Measurements from ENCODE around the gene HSPA5. TPM values are rescaled to one million over a fixed set of nuclear protein-coding genes. Genes with fewer than 3 reads are reported as not detected.
"Not testable (repeated sequence)": the region's sequence is repeated elsewhere in the genome, so short reads cannot be mapped to it uniquely, and the experiment has no call there.

Gene HSPA5
- total and polyA plus RNA-seq, 7 donors = 53.2 to 179 (median 89.7) TPM

DNA sequence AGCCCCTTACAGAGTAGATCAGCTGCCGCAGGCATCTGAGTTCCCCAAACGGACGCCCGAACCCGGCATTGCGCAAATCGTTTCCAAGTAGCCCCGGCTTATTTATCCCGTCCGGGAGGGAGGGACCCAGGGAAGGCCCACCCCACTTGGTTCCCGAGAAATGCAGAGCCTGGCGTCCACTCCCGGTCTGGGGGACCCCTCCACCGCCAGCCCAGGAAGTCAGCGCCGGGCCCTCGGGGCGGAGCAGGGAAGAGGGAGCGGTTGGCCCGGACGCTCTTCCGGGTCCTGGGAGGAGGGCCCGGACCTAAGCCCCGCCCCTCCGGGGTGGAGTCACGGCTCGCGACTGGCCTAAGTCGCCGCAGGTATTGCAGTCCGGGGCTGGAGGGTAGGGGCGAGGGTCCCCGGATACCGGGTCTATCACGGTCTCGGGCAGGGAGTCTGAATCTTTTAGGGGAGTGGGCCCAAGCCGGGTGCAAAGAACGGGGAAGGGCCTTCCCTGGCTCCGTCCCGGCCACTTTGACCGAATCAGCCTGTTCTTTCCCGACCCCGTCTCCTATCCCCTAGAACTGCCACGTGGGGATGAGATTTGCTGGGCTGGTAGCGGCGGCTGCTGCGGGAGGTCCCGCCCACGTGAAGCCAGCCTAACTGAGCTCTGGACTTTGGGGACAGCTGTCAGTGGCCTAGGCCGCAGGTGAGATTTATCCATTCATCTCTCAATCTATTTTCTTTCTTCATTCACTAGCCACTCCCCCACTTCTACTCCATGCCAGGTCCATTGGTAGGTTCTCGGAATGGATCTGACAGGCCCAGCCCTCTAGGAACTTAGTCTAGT lies 40.7 kb downstream of the HSPA5 start, which contains the start of gene RABEPK:
RABEPK (plus strand) TSS at position 327 of the 832 bp plus-strand sequence. CDS start 2,472 bp downstream, outside the sequence.
- Histone ChIP-seq H3K27ac (peak within 1 kb of the TSS; percentile 88), H3K4me3 (peak within 1 kb of the TSS; percentile 79), H3K9me3 (no peaks in the 10 kb centered on the region), H3K4me1 (peaks cover 7% of the 10 kb centered on the region), H3K27me3 (ENCODE audit: insufficient read depth in 3 of 3, low read length in 2 of 3) (no peaks in the 10 kb centered on the region), H3K36me3 (ENCODE audit: insufficient read depth in 1 of 2, low read depth in 1 of 2) (peaks cover 0 to 26% of the 10 kb centered on the region in 2 donors)
- WGBS, 3 donors = 0 to 1% (median 1%) methylated on average over 42 to 51 of the region's 51 CpGs
- intact Hi-C loops (cut with DNase I) = loop anchor here in 1 of 2 donors (5.0 kb wide), 1 partner anchor 42 kb away; the partner anchor contains the start of gene HSPA5
- peak; percentile 94 to 96 for DNase-seq
- peak; percentile 98 to 100 (median 99) for ATAC-seq
- TF ChIP-seq, protein P1, sequence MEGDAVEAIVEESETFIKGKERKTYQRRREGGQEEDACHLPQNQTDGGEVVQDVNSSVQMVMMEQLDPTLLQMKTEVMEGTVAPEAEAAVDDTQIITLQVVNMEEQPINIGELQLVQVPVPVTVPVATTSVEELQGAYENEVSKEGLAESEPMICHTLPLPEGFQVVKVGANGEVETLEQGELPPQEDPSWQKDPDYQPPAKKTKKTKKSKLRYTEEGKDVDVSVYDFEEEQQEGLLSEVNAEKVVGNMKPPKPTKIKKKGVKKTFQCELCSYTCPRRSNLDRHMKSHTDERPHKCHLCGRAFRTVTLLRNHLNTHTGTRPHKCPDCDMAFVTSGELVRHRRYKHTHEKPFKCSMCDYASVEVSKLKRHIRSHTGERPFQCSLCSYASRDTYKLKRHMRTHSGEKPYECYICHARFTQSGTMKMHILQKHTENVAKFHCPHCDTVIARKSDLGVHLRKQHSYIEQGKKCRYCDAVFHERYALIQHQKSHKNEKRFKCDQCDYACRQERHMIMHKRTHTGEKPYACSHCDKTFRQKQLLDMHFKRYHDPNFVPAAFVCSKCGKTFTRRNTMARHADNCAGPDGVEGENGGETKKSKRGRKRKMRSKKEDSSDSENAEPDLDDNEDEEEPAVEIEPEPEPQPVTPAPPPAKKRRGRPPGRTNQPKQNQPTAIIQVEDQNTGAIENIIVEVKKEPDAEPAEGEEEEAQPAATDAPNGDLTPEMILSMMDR (IDR thresholded peaks at IDR 0.05) = no peak

DNA sequence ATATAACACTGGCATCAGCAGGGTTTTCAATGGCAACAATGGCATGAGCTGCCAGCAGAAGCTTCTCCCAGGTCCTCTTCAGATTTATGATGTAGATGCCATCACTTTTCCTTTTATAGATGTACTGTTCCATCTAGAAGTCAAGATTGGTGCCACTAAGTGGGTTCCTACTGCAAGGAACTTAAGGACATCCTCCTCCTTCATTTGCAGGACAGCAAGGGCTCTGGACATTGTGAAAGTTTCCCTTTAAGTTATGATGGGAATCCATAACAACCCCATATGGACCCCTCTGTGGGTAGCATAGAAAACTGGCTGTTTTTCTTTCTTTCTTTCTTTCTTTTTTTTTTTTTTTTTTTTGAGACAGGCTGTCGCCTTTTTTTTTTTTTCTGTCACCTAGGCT lies 45.6 kb downstream of the HSPA5 start:
- 100% methylated on average over 1 of the region's 1 CpG; no CpG with 5 or more reads in 2 of the 3 donors for WGBS, 3 donors
- H3K27ac ChIP-seq; DNase-seq; intact Hi-C loops (cut with DNase I); ATAC-seq; H3K27me3 ChIP-seq (ENCODE audit: insufficient read depth in 3 of 3, low read length in 2 of 3); H3K4me3 ChIP-seq; H3K9me3 ChIP-seq; H3K36me3 ChIP-seq (ENCODE audit: insufficient read depth in 1 of 2, low read depth in 1 of 2): not testable (repeated sequence)
- H3K4me1 ChIP-seq = peaks cover 13% of the 10 kb centered on the region

DNA sequence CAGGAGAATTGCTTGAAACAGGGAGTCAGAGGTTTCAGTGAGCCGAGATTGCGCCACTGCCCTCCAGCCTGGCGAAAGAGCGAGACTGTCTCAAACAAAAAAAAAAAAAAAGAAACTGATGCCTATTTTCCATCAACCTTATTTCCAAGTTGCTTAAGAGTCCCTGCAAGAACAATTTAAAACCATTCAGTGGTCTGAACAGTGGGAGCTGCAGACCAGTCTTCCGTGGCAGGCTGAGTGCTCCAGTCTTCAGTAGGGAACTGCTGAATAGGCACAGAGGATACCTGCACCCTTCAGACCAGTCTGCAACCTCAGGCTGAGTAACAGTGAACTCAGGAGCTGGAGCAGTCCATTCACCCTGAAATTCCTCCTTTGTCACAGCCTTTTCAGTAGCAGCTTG lies 46.7 kb downstream of the HSPA5 start:
- ATAC-seq; H3K36me3 ChIP-seq (ENCODE audit: insufficient read depth in 1 of 2, low read depth in 1 of 2); DNase-seq; H3K27ac ChIP-seq; intact Hi-C loops (cut with DNase I); H3K4me3 ChIP-seq; H3K27me3 ChIP-seq (ENCODE audit: insufficient read depth in 3 of 3, low read length in 2 of 3); H3K9me3 ChIP-seq: not testable (repeated sequence)
- H3K4me1 ChIP-seq = peaks cover 18% of the 10 kb centered on the region
- 93 to 95% (median 93%) methylated on average over 5 of the region's 5 CpGs for WGBS, 3 donors

DNA sequence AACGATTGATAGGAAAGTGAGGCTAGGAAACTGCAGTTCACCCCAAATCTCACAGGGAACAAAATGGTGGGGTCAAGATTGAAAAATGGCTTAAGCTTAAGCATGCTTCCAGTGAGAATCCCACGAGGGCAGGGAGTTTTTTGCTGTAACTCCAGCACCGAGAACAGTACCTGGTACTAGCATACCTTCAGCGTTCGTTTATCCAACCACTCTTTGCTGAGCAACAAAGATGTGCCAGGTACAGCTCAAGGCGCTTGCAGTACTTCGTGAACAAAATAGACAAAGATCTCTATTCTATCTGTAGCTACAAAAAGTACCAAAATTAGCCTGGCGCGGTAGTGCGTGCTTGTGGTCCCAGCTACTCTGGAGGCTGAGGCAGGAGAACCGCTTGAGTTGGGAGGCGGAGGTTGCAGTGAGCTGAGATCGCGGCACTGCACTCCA lies 50.8 kb downstream of the HSPA5 start:
- no peaks in the 10 kb centered on the region for H3K27me3 ChIP-seq (ENCODE audit: insufficient read depth in 3 of 3, low read length in 2 of 3)
- ATAC-seq (peak in 1 of 4 donors; percentile 4), DNase-seq (no peak)
- H3K4me3 ChIP-seq = peak overlapping the region; percentile 92
- H3K27ac ChIP-seq = peak overlapping the region; percentile 99
- WGBS, 3 donors = 52 to 56% (median 52%) methylated on average over 14 of the region's 14 CpGs
- H3K36me3 ChIP-seq (ENCODE audit: insufficient read depth in 1 of 2, low read depth in 1 of 2) = no peaks in the 10 kb centered on the region
- TF ChIP-seq, protein P1 (IDR thresholded peaks at IDR 0.05) = no peak
- H3K4me1 ChIP-seq = peaks cover 46% of the 10 kb centered on the region
- intact Hi-C loops (cut with DNase I) = no loop called here
- no peaks in the 10 kb centered on the region for H3K9me3 ChIP-seq

DNA sequence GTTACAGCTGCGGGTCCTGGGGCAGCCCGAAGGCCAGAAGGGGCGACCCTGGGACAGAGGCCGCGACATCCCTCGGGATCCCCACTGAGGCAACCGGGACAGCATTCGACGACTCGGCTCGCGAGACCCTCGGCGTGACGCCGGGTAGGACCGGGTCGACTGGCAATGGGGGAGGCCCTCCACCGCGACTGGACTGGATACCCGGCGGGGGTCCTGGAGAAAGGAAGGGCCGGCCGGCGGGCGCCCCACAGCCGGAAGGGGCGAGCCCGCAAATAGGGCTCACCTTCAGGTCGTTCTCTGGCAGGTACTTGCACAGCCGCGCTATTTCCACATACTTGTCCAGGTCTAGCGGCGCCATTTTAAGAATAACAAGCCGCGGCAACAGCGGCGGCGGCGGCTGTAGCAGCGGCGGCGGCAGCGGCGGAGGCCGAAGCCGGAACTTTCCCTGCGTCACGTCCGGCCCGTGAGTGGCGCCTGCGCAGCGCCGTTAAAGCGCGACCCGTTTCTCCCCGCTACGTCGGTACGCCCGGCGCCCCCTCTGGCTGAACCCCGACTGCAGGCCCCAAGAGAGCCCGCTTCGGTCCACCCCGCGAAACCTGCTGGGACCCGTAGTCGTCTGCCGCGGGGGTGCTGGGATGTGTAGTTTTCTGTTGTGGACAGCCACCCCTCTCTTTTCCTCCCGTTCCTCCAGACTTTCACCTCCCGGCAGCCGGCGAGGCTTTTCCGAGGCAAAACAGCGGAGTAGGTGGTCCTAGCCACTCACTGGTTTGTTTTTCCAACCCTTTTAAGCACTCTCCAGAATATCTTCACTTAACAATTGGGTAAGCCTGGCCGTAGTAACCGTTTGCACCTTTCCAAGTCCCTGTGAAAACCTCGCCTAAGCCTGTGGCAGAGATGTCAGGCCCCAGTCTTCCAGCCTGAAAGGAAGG lies 51.5 kb downstream of the HSPA5 start, which contains the start of gene PPP6C:
PPP6C (minus strand) TSS at position 443 of the 929 bp plus-strand sequence; CDS start at position 358, 85 bp downstream.
- 0% methylated on average over 67 to 82 of the region's 82 CpGs for WGBS, 3 donors
- intact Hi-C loops (cut with DNase I) = no loop called here
- peak within 1 kb of the TSS; percentile 92 for H3K4me3 ChIP-seq
- H3K9me3 ChIP-seq = no peaks in the 10 kb centered on the region
- DNase-seq (peak; percentile 98 to 99), ATAC-seq (peak; percentile 96 to 99 (median 98))
- H3K27ac ChIP-seq = peak within 1 kb of the TSS; percentile 99
- H3K36me3 ChIP-seq (ENCODE audit: insufficient read depth in 1 of 2, low read depth in 1 of 2) = peaks cover 0 to 2% of the 10 kb centered on the region in 2 donors
- H3K27me3 ChIP-seq (ENCODE audit: insufficient read depth in 3 of 3, low read length in 2 of 3) = no peaks in the 10 kb centered on the region
- H3K4me1 ChIP-seq = peaks cover 46% of the 10 kb centered on the region
- TF ChIP-seq, protein P1 (IDR thresholded peaks at IDR 0.05) = peak; percentile 57

Measured in psoas muscle (tissue), 8 donors.